SK-MEL-5 (cell line): ENCODE measurements around the gene SPACDR. TPM values are rescaled to one million over a fixed set of nuclear protein-coding genes. Genes with fewer than 3 reads are reported as not detected.

Source experiments
- DNase-seq: peaks from one replicate; pipeline ENCODE4 v3.0.0-alpha.2; 2016; ENCODE audit warnings: low read depth, low spot score
- in situ Hi-C: cut with HindIII; loops from 2 replicates; pipeline ENCODE4 v1.10.0; 2016; ENCODE audit warnings: low sequenced_read_pairs, high pct_unique_total_duplicates, low pct_unique_long_range_greater_than_20kb
- total RNA-seq: library from RNA; depleted of rRNA; stranded (reverse); fragments of >200 nt; shearing (Covaris generic); gene quantifications from 2 replicates; pipeline ENCODE4 v1.2.3, GENCODE V29; 2014

Gene SPACDR
- total RNA-seq, 1 experiment from 2014 or later: not detected

DNA sequence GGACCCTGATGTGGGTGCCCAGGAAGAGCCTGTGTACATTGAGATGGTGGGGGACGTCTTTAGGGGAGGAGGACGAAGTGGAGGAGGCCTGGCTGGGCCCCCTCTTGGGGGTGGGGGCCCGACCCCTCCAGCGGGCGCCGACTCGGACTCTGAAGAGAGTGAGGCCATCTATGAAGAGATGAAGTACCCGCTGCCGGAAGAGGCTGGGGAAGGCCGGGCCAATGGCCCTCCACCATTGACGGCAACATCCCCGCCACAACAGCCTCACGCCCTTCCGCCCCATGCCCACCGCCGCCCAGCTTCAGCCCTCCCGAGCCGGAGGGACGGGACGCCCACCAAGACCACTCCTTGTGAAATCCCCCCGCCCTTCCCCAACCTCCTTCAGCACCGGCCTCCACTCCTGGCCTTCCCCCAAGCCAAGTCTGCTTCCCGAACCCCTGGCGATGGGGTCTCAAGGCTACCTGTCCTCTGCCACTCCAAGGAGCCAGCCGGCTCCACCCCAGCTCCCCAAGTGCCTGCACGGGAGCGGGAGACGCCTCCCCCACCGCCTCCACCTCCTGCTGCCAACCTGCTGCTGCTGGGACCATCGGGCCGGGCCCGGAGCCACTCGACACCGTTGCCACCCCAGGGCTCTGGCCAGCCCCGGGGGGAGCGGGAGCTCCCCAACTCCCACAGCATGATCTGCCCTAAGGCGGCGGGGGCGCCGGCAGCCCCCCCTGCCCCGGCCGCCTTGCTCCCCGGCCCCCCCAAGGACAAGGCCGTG lies 24.5 kb upstream of the SPACDR start:
- no peak for DNase-seq
- in situ Hi-C loops: no loop called here

DNA sequence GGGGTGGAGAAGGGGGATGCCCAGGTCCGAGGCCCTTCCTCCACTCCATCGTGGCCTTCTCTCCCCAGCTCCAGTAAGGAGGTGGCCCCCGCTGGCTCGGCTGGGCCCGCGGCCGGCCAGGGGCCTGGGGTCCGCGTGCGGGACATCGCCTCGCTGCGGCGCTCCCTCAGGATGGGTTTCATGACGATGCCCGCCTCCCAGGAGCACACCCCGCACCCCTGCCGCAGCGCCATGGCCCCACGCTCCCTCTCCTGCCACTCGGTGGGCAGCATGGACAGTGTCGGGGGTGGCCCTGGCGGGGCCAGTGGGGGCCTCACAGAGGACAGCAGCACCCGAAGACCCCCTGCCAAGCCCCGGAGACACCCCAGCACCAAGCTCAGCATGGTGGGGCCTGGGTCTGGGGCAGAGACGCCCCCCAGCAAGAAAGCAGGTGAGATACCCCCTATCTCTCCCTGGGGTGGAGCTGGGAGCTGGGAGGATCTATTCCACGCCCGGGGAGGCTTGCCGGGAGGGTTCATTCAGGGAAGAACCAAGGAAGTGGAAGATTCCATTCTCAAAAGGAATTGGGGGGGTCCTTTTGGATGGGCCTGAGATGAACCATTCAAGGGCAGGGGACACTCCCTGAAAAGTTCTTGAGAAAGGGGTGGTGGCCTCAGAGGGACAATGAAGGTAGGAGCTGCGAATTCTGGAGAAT lies 22.8 kb upstream of the SPACDR start:
- peak; percentile 64 for DNase-seq

DNA sequence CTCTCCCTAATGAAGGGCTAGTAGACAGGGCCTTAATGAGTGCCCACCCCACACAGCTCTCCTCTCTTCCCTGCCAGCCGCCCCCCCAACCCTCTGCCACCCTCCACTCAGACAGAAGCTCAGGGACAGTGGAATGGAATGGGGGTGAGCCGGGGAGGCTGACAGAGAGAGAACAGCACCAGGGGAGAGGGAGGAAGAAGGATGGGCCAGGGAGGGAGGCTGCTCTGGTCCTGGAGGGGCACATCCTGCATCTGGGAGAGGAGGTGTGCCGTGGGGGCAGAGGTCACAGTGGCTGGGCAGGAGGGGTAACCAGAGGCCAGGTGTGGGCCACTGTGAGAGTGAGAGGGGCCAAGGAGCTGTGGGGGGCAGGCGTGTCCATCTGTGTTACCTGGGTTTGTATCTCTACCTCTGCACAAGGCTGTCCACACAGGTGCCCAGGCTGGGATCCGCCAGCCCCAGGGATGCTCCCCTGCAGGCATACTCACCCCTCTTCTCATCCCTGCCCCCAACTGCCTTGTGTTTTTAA lies 22.1 kb upstream of the SPACDR start:
- in situ Hi-C loops: no loop called here

More for the DNA sequence above, 22.8 kb upstream of the SPACDR start:
- in situ Hi-C loops: no loop called here

DNA sequence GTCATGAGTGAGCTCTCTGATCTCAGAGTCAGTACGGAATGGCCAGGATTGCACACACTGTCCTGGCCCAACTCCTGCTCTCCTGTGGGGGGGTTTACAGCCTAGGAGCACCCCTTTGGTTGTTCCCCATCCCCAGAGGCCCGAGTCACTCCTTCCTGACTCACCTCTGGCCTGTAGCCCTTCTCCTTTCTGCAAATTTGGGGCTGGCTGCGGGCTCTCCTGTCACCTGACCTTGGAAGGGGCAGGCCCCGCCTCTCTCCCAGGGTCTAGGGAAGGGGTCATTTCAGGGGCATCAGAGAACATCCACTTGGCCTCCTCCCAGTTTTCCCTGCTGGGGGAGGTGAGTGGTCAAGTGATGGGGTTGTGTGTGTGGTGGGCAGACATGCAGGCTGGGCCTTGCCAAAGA lies 21.4 kb upstream of the SPACDR start:
- in situ Hi-C loops: no loop called here
- DNase-seq: no peak

More for the DNA sequence above, 22.1 kb upstream of the SPACDR start:
- DNase-seq: no peak

DNA sequence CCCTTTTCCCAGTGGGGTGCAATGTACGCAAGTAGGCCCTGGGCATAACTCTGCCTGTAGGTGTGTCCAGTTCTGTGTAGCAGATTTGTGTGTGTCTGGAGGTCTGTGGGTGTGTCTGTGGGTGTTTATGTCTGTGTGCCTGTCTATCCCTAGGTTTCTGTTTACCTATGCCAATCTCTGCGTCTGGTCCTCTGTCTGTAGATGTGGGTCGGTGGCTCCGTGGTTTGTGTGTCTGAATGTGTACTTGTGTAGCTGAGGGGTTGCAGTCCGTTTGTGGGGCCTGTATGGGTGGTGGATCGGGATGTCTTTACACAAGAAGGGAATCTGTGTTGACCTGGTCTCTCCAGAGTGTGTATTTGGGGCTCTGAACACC lies 20.6 kb upstream of the SPACDR start:
- in situ Hi-C loops: no loop called here
- DNase-seq: no peak

DNA sequence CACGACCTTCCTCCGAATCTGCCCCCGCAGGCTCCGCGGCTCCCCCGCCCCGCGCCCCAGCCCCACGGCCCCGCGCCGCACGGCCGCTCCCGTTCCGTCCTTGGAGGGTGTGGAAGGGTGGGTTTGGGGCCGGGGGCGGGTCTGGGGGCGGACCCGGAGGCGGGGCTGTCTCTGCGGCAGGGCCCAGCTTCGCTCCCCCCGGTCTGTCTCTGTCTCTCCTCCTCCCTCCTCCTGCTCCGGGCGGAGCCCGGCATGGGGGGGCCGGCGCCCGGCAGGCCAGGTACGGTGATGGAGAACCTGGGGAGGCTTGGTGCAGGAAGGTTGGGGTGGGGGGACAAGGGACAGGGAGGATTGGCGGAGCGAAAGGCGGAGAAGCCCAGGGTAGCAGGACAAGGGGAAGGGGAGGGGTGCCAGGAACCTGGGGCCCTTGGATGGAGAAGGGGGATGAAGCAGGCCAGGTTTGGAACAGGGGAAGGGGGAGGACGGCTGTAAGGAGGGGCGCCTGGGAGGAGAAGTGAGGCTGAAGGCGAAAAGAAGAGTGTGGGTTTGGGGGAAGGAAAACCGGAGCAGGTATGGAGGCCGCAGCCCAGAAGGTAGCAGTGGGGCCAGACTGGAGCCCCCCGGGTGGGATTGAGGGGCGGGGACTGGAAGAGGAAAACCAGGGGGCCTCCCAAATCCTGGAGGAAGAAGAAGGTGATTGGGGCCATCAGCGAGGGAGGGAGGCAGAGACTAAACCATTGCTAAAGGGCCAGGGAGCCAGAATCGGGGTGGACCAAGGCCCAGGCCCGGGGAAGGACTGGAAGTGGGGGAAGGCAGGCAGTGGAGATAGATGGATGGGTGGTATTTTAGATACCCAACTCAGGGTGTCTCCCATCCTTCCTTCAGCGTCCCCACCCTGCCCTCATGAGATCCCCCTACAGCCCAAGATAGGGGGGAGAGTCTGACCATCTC lies 19.9 kb upstream of the SPACDR start, which contains the start of gene NYAP1:
Gene NYAP1, plus strand, starts transcription at position 206 of the 951 bp plus-strand sequence. CDS start 1,385 bp downstream, outside the sequence.
- peak; percentile 74 for DNase-seq
- in situ Hi-C loops: no loop called here

DNA sequence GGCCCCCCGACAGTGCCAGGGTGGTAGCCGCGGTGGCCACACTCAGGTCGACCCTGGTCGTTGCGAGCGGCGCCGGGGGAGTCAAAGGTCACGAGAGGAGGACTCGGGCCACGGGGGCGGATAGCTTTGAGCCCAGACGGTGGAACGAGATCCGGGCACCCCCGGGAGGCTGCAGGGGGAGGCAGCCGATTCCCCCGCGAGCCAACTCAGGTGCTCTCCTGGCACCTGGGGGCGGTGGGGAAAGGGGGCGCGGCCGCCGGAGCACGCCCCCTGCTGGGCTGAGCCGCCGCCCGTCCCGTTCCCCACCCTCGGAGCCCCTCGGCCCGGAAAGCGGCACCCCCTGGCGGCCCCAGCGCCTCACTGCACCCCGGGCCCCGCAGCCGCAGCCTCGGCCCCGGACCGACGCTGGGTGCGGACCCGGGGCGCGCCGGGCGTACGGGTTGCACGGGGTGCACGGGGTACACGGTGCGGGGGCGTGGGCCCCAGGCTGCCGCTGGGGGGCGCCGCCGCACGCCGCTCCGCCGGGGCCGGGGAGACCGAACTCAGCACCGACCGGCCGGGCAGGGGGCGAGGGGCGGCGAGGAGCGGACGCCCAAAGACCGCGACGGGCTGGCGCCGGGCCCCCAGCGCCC lies 19.1 kb upstream of the SPACDR start:
- in situ Hi-C loops: no loop called here
- DNase-seq: peak; percentile 65

DNA sequence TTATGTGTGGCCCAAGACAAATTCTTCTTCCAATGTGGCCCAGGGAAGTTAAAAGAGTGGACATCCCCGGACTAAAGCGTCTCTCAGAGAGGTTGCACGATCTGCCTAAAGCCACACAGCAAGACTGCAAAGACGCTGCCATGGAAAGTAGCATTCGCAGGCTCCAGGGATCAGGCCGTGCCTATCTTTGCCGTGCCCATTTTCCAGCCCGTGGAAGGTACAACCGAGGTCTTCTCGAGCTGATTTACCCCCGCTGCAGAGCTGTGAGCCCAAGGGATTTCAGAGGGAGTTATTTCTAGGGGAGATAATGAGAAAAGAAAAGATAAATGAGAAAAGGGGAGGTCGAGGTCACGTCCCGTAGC lies 18.6 kb upstream of the SPACDR start:
- in situ Hi-C loops: no loop called here
- no peak for DNase-seq

DNA sequence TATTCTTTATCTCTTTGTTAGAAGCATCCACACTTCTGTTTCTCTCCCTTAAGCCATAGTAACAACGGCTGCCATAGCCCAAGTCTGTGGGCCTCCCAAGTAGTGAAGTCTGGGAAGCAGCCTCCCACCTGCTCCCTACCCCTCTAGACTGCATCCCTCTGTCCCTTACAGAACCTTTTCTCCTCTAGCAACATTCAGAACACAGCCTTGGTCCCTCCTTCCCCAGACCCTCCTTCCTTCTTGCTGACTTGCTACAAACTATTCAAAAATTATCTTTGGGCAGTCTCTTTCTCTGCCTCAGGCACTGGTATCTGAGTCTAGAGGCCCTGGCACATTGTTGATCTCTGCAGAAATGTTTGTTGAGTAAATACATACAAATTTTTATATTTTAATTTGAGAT lies 17.4 kb upstream of the SPACDR start:
- no peak for DNase-seq
- in situ Hi-C loops: no loop called here

DNA sequence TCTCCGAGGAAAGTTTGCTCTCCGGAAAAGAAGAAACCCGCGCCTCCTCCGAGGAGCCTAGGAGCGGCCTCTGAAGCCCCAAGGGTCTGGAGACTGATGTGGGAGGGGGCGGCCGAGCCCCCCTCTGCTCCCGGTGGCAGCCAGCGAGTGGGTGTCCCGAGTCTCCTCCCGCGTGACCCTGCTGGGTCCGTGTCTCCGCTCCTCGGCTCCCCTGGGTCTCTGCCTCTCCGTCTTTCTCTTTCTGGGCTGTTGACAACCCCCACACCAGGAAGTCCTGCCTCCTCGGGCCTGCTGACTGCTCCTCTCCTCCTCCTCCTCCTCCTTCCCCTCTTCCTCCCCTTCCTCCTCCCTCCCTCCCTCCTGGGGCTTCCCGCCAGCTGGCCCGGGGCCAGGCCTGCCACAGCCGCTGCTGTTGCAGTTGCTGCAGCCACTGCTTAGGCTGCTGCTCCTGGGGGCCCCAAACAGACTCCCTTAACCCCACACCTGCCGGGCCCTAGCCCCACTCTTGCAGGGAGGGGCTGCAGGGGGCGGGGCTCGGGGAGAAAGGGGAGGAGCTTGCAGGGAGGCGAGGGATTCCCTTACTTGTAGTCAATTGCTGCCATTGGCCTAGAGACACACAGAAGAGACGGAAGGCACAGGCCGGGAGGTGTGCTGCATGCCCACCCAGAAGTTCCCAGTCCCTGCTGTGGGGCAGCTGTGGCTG lies 15.0 kb upstream of the SPACDR start, which contains the start of gene TSC22D4:
Gene TSC22D4, minus strand, starts transcription at position 257 of the 703 bp plus-strand sequence. CDS start 1,176 bp downstream, outside the sequence.
- peak; percentile 94 for DNase-seq
- in situ Hi-C loops: no loop called here

DNA sequence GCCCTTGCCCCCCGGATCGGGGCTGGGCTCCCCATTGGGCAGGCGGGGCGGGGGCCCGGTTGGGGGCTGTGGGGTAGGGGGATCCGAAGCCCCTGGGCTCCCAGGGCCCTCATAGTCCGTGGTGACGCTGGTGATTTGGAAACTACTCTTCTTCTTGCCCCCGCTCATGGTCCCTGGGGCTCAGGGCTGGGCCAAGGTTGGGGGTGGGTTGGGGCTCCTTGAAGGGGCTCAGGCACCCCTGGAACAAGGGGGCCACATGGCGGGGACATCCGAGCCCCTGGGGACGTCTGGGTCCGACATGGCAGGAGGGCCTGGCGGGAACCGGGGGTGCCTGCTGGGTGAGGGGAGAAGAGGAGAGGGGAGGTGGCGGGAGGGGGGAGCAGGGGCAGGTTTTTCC lies 13.8 kb upstream of the SPACDR start:
- DNase-seq: no peak
- in situ Hi-C loops: no loop called here

DNA sequence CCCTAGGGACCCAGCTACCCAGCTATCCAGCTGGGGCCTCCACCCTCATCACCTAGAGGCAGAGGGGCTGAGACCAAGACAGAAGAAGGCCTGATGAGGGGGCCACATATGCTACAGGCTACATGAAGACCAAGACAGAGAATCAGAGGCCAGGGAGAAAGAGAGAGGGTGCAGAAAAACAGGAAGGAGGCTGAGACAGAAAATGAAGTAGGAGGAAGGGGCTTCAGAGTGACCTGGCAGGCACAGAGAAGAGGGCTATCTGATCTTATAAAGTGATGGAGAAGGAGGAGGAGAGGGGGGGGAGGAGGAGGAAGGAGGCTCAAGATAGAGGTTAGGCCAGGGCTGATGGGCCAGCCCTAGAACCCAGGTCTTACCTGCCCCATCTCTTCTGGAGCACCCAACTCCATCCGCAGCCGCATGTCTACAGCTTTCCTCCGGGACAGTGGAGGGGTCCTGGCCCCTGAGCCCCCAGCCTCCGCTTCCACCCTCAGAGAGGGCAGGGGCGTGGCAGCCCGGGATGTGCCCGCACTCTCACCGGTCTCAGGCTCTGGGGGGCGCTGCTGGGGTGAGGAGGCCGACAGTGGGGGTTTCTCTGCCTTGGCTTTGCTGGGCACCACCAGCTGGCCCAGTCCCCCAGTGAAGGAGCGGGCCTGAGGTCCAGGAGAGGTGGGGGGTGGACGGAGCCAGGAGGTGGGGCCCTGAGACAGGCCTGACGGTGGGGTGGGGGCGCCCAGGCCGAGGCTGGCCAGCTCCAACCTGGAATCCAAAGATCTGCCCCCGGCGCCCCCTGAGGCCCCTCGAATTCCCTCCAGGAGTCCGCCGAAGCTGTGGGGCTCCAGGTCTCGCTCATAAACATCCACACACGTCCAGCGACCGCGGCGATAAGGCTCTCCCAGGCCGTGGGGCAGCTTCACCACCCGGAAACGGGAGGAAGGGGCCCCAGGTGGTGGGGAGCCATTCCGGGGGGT lies 13.1 kb upstream of the SPACDR start:
- in situ Hi-C loops: no loop called here

DNA sequence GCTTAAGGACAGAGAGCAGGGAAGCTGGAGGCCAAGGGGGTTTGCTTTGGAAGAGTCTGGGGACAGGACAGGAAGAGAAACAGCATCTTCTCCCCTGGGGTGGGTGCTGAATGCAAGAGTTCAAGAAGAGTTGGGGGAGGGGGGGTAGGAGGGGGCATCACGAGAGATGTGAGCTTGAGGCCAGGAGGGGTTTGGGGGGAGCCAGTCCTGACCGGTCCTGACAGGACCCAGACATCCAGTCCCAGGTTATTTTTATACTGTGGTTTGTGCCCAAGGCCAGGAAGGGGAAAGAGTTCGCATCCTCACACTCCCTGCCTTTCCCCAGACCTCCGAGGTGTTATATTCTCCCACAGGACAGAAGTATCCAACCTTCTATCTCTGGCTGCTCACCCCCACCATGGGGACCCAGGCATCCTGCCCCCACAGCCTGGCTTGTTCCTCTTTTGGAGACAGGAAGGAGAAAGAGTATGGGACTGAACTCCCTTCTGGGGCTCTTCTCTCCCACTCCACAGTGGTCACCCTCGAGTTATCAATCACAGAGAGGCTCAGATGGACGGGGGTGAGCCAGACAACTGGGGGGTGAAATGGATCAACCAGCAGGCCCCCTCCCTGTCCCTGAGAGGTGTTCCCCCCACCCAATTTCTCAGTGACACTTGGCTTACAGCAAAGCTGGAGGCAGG lies 12.2 kb upstream of the SPACDR start:
- in situ Hi-C loops: no loop called here
- DNase-seq: no peak

More for the DNA sequence above, 13.1 kb upstream of the SPACDR start:
- DNase-seq: no peak

DNA sequence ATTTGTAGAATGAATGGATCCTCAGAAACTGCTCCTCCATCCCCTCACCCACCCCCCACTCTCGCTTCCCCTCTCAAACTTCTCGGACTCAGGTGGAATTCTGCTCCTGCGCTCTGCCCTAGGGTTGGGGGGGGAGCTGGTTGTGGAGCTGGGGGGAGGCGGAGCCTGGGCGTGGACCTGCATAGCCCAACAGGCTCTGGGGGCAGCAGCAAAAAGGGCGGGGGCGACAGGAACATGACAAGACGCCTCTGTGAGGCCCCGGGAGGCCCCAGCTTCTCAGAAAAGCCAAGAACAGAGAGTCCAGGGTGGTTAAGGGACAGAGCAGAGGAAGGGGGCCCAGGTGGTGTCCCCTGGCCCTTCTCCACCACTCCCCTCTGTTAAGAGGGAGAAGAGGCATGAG lies 11.5 kb upstream of the SPACDR start:
- in situ Hi-C loops: no loop called here
- DNase-seq: no peak

DNA sequence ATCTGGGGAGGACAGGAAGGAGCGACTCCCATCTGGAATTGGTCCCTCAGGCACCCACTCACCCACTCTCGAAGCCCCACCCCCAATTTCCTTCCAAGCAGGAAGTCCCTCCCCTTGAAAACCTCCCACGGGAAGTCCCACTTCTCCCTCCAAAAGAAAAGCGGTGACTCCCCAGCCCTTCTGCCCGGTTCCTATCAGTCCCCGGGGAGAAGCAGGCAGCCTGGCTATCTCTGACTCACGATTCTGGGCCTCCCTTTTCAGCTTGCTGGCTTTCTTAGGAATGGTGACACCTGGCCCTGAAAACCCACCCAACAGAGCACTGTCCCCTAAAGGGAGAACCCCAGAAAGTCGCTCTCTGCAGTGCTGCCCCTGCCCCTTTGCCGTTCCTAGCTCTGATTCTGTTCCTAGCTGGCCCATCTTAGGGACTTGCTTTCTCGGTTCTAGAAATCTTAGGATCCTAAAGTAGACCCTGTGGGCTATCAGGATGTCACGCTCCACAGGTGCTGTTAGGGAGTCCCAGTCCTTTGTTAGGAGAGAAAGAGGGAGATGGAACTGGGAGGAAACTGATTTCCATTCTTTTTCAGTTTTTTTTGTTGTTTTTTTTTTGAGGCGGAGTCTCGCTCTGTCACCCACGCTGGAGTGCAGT lies 8.9 kb upstream of the SPACDR start:
- in situ Hi-C loops: no loop called here
- DNase-seq: no peak
